ENCODE data around the gene CDC16.

- no peak for TF ChIP-seq CTCF (conservative IDR thresholded peaks at IDR 0.05; ENCODE audit: low read length)
- TF ChIP-seq EZH2phosphoT487 (IDR thresholded peaks at IDR 0.05; ENCODE audit: borderline replicate concordance, low read depth, low read length), result no peak
Measured at GRCh38 chr13:114225610-114226009, 9.1 kb upstream of the CDC16 start.
